Astrocyte of the spinal cord (primary cell): ENCODE measurements around the gene BTBD19.
"Not testable (repeated sequence)": the region's sequence is repeated elsewhere in the genome, so short reads cannot be mapped to it uniquely, and the experiment has no call there.

Experiments
- DNase-seq: peaks from one replicate; pipeline ENCODE4 v3.0.0; 2011; ENCODE audit warnings: low read depth, low spot score
- H3K4me3 ChIP-seq: 2 replicates; pipeline ENCODE4 v1.5.1; 2011; ENCODE audit warnings: low read depth, mild to moderate bottlenecking, low read length, moderate library complexity
- in situ Hi-C: cut with HindIII; loops from 2 replicates; pipeline ENCODE4 v1.10.0; 2017; ENCODE audit warnings: low sequenced_read_pairs
- TF ChIP-seq, protein P1 (sequence below): IDR thresholded peaks from 2 replicates; pipeline ENCODE4 v1.5.1; 2012; ENCODE audit warnings: low read depth, mild to moderate bottlenecking, low read length, inconsistent platforms

BTBD19 gene

DNA sequence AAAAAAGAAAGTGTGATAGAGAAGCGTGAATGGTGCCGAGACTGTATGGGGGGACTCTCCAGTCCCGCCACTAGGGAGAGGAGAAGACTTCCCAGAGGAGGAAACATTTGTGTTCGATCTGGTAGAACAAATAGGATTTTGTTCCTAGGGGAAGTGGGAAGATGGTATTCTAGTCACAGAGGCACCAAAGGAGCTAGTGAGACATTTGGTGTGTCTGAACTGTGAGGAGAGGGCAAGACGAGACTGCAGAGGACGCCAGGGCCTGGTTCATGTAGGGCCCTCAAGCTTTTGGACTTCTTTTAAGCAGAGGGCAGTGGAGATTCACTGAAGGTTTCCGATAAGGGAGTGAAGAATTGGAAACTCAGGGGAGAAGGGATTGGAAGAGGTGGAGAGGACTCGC is 2.9 kb downstream of the BTBD19 start:
- in situ Hi-C loops: no loop called here
- no peak for DNase-seq
- no peak overlapping the region for H3K4me3 ChIP-seq
- TF ChIP-seq, protein P1, sequence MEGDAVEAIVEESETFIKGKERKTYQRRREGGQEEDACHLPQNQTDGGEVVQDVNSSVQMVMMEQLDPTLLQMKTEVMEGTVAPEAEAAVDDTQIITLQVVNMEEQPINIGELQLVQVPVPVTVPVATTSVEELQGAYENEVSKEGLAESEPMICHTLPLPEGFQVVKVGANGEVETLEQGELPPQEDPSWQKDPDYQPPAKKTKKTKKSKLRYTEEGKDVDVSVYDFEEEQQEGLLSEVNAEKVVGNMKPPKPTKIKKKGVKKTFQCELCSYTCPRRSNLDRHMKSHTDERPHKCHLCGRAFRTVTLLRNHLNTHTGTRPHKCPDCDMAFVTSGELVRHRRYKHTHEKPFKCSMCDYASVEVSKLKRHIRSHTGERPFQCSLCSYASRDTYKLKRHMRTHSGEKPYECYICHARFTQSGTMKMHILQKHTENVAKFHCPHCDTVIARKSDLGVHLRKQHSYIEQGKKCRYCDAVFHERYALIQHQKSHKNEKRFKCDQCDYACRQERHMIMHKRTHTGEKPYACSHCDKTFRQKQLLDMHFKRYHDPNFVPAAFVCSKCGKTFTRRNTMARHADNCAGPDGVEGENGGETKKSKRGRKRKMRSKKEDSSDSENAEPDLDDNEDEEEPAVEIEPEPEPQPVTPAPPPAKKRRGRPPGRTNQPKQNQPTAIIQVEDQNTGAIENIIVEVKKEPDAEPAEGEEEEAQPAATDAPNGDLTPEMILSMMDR: no peak

DNA sequence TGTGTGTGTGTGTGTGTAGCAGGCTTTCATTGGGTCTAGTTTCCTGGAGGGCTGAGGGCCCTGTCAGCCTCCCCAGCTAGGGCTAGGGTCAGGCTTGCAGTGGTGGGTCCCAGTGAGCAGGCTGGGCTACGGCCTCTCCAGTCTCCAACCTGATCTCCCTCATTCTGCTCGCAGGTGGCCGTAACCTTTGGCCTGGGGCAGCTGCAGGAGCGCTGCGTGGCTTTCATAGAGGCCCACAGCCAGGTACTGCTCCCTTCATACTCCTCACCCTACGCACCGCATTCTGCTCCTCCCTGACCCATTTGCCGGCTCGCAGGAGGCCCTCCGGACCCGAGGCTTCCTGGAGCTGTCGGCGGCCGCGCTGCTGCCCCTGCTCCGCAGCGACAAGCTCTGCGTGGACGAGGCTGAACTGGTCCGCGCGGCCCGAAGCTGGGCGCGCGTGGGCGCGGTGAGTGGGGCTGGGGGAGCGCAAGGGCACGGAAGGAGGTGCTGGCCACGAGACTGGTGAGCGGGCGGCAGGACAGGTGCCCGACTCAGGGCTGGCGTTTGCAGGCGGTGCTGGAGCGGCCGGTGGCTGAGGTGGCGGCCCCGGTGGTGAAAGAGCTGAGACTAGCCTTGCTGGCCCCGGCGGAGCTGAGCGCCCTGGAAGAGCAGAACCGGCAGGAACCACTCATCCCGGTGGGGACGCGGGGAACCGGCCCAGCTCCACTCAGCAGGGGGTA is 4.7 kb downstream of the BTBD19 start:
- no peak for DNase-seq
- H3K4me3 ChIP-seq: peak overlapping the region; percentile 3

GRCh38 chr1:44815926-44816325 is 7.6 kb downstream of the BTBD19 start:
- DNase-seq, H3K4me3 ChIP-seq, in situ Hi-C loops: not testable (repeated sequence)

More for the DNA sequence above, 4.7 kb downstream of the BTBD19 start:
- TF ChIP-seq, protein P1: no peak
- in situ Hi-C loops: no loop called here

GRCh38 chr1:44817307-44817706 is 9.0 kb downstream of the BTBD19 start:
- in situ Hi-C loops: no loop called here
- H3K4me3 ChIP-seq: no peak overlapping the region
- TF ChIP-seq, protein P1: no peak
- DNase-seq: no peak

DNA sequence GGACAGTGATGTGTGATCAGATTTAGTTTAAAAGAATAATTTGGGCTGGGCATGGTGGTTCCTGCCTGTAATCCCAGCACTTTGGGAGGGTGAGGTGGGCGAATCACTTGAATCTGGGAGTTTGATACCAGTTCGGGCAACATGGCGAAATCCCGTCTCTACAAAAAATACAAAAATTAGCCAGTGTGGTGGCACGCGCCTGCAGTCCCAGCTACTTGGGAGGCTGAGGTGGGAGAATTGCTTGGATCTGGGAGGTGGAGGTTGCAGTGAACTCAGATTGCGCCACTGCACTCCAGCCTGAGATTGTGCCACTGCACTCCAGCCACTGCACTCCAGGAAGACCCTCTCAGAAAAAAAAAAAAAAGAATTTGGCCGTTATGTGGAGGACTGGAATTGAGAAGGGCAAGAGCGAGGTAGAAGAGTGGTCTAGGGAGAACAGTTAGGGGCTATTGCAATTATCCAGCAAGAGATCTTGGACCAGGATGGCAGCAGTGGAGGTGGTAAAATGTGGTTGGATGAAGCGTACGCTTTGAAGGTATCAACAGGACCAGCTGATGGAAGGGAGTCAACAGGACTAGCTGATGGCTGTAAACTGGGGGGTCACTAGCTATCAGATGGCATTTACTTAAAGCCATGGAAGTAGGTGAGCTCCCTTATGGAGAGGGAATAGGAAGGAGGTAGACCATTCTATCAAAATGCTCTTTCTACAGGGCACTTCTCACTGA is 9.6 kb downstream of the BTBD19 start:
- H3K4me3 ChIP-seq: no peak overlapping the region
- TF ChIP-seq, protein P1: no peak
- in situ Hi-C loops: no loop called here
- no peak for DNase-seq

GRCh38 chr1:44819196-44819607 is 10.9 kb downstream of the BTBD19 start:
- peak overlapping the region; percentile 27 for H3K4me3 ChIP-seq
- TF ChIP-seq, protein P1: no peak
- in situ Hi-C loops: no loop called here
- no peak for DNase-seq
